Parathyroid adenoma (tissue), 2 donors: ENCODE data around the gene ATP4A.

Experiments
- H2AFZ ChIP-seq: fragments of 300-600 bp; sonication (generic); one replicate; pipeline ENCODE4 v1.7.0; 2017; ENCODE audit warnings: antibody characterized with exemption, mild to moderate bottlenecking
- H3K27ac ChIP-seq: fragments of 300-600 bp; sonication (generic); one replicate; pipeline ENCODE4 v1.7.0; 2017
- H3K27me3 ChIP-seq: fragments of 300-600 bp; sonication (generic); one replicate; pipeline ENCODE4 v1.7.0; 2017; ENCODE audit warnings: low read length; ENCODE audit not compliant: control insufficient read depth, insufficient read depth
- H3K36me3 ChIP-seq: fragments of 300-600 bp; sonication (generic); one replicate; pipeline ENCODE4 v1.7.0; 2017; ENCODE audit warnings: low read length; ENCODE audit not compliant: control insufficient read depth, insufficient read depth
- H3K4me1 ChIP-seq: fragments of 300-600 bp; sonication (generic); one replicate; pipeline ENCODE4 v1.7.0; 2017; ENCODE audit warnings: control low read depth
- H3K4me2 ChIP-seq: fragments of 300-600 bp; sonication (generic); one replicate; pipeline ENCODE4 v1.7.0; 2017; ENCODE audit warnings: low read length
- H3K4me3 ChIP-seq: fragments of 300-600 bp; sonication (generic); one replicate; pipeline ENCODE4 v1.7.0; 2017; ENCODE audit warnings: low read depth, low read length
- H3K79me2 ChIP-seq: fragments of 300-600 bp; sonication (generic); one replicate; pipeline ENCODE4 v1.7.0; 2017; ENCODE audit warnings: control low read depth
- H3K9ac ChIP-seq: fragments of 300-600 bp; sonication (generic); one replicate; pipeline ENCODE4 v1.7.0; 2017; ENCODE audit warnings: mild to moderate bottlenecking
- H3K9me3 ChIP-seq: fragments of 300-600 bp; sonication (generic); one replicate; pipeline ENCODE4 v1.7.0; 2017; ENCODE audit warnings: low read length; ENCODE audit not compliant: control insufficient read depth
- CTCF ChIP-seq: fragments of 300-600 bp; sonication (generic); IDR thresholded peaks from one replicate; pipeline ENCODE4 v1.7.0; 2017; ENCODE audit warnings: antibody characterized with exemption, mild to moderate bottlenecking
- donor health status: primary hyperparathyroidism.

ATP4A gene

GRCh38 chr19:35558400-35559280 is 4.8 kb downstream of the ATP4A start:
- Histone ChIP-seq H3K4me3 (no peak overlapping the region), H3K4me1 (no peaks in the 10 kb centered on the region), H3K36me3 (no peaks in the 10 kb centered on the region), H3K4me2 (peak overlapping the region; percentile 42), H3K27me3 (no peaks in the 10 kb centered on the region), H3K9me3 (no peaks in the 10 kb centered on the region), H2AFZ (no peak overlapping the region), H3K79me2 (no peaks in the 10 kb centered on the region), H3K9ac (no peak overlapping the region), H3K27ac (no peak overlapping the region)
- no peak for TF ChIP-seq CTCF

GRCh38 chr19:35557539-35558399 is 5.7 kb downstream of the ATP4A start:
- TF ChIP-seq CTCF: no peak
- Histone ChIP-seq H3K9ac (no peak overlapping the region), H3K79me2 (no peaks in the 10 kb centered on the region), H3K36me3 (no peaks in the 10 kb centered on the region), H3K27ac (no peak overlapping the region), H3K27me3 (no peaks in the 10 kb centered on the region), H3K9me3 (no peaks in the 10 kb centered on the region), H3K4me1 (no peaks in the 10 kb centered on the region), H3K4me3 (no peak overlapping the region), H3K4me2 (peak overlapping the region; percentile 42), H2AFZ (peak overlapping the region; percentile 20)

- no peaks in the 10 kb centered on the region for H3K36me3 ChIP-seq
- no peak for TF ChIP-seq CTCF
- H2AFZ ChIP-seq: no peak overlapping the region
- H3K4me2 ChIP-seq: no peak overlapping the region
- H3K27ac ChIP-seq: no peak overlapping the region
- H3K27me3 ChIP-seq: no peaks in the 10 kb centered on the region
- H3K4me1 ChIP-seq: no peaks in the 10 kb centered on the region
- H3K9me3 ChIP-seq: no peaks in the 10 kb centered on the region
- no peak overlapping the region for H3K4me3 ChIP-seq
- H3K79me2 ChIP-seq: no peaks in the 10 kb centered on the region
- no peak overlapping the region for H3K9ac ChIP-seq
Measured at GRCh38 chr19:35556846-35557538, 6.5 kb downstream of the ATP4A start.

GRCh38 chr19:35556025-35556590 is 7.3 kb downstream of the ATP4A start:
- Histone ChIP-seq H3K36me3 (no peaks in the 10 kb centered on the region), H3K9ac (no peak overlapping the region), H3K4me2 (no peak overlapping the region), H3K79me2 (no peaks in the 10 kb centered on the region), H3K4me3 (no peak overlapping the region), H3K9me3 (no peaks in the 10 kb centered on the region), H3K27ac (no peak overlapping the region), H2AFZ (no peak overlapping the region), H3K27me3 (no peaks in the 10 kb centered on the region), H3K4me1 (no peaks in the 10 kb centered on the region)
- no peak for TF ChIP-seq CTCF
